ENCODE data around the gene FGF14. TPM values are rescaled to one million over a fixed set of nuclear protein-coding genes. Genes with fewer than 3 reads are reported as not detected.

The FGF14 gene
- total RNA-seq, 1 donor from 2014 or later, result 1.4 TPM

- Histone ChIP-seq H3K79me2 (ENCODE audit: low read depth) (no peaks in the 10 kb centered on the region), H3K4me1 (no peaks in the 10 kb centered on the region), H3K9ac (no peak overlapping the region), H3K4me3 (no peak overlapping the region), H3K9me3 (ENCODE audit: low read depth) (no peaks in the 10 kb centered on the region), H3K36me3 (no peaks in the 10 kb centered on the region), H3F3A (ENCODE audit: low read depth) (no peaks in the 10 kb centered on the region), H3K4me2 (no peak overlapping the region), H3K27me3 (no peaks in the 10 kb centered on the region), H2AFZ (replicated peaks) (peak overlapping the region; percentile 44), H3K27ac (no peak overlapping the region), H4K20me1 (ENCODE audit: low read depth) (no peaks in the 10 kb centered on the region)
- Mint-ChIP-seq H3K4me1 (peaks cover 12% of the 10 kb centered on the region), H3K27me3 (ENCODE audit: insufficient read depth, low read depth) (no peaks in the 10 kb centered on the region), H3K27ac (no peak overlapping the region), H3K4me3 (no peak overlapping the region), H3K9me3 (no peaks in the 10 kb centered on the region), H3K36me3 (no peaks in the 10 kb centered on the region)
- no peak for DNase-seq (ENCODE audit: low spot score)
- no peak for TF ChIP-seq EZH2phosphoT487 (IDR thresholded peaks at IDR 0.05)
- no peak for TF ChIP-seq EZH2 (IDR thresholded peaks at IDR 0.05)
- TF ChIP-seq, protein P1, sequence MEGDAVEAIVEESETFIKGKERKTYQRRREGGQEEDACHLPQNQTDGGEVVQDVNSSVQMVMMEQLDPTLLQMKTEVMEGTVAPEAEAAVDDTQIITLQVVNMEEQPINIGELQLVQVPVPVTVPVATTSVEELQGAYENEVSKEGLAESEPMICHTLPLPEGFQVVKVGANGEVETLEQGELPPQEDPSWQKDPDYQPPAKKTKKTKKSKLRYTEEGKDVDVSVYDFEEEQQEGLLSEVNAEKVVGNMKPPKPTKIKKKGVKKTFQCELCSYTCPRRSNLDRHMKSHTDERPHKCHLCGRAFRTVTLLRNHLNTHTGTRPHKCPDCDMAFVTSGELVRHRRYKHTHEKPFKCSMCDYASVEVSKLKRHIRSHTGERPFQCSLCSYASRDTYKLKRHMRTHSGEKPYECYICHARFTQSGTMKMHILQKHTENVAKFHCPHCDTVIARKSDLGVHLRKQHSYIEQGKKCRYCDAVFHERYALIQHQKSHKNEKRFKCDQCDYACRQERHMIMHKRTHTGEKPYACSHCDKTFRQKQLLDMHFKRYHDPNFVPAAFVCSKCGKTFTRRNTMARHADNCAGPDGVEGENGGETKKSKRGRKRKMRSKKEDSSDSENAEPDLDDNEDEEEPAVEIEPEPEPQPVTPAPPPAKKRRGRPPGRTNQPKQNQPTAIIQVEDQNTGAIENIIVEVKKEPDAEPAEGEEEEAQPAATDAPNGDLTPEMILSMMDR (IDR thresholded peaks at IDR 0.05), result no peak
Observed at GRCh38 chr13:101868585-101869469, 533.0 kb downstream of the FGF14 start.

- Mint-ChIP-seq H3K4me3 (no peak overlapping the region), H3K4me1 (peaks cover 12% of the 10 kb centered on the region), H3K9me3 (no peaks in the 10 kb centered on the region), H3K27me3 (ENCODE audit: insufficient read depth, low read depth) (no peaks in the 10 kb centered on the region), H3K36me3 (no peaks in the 10 kb centered on the region), H3K27ac (no peak overlapping the region)
- no peaks in the 10 kb centered on the region for H3K9me3 ChIP-seq (ENCODE audit: low read depth)
- no peaks in the 10 kb centered on the region for H3F3A ChIP-seq (ENCODE audit: low read depth)
- no peak for DNase-seq (ENCODE audit: low spot score)
- no peaks in the 10 kb centered on the region for H3K79me2 ChIP-seq (ENCODE audit: low read depth)
- H3K4me3 ChIP-seq, result no peak overlapping the region
- no peak overlapping the region for H3K9ac ChIP-seq
- H3K27me3 ChIP-seq, result no peaks in the 10 kb centered on the region
- H3K36me3 ChIP-seq, result no peaks in the 10 kb centered on the region
- TF ChIP-seq, protein P1 (IDR thresholded peaks at IDR 0.05), result no peak
- TF ChIP-seq EZH2phosphoT487 (IDR thresholded peaks at IDR 0.05) (no peak), EZH2 (IDR thresholded peaks at IDR 0.05) (no peak)
- H3K27ac ChIP-seq, result no peak overlapping the region
- peak overlapping the region; percentile 50 for H2AFZ ChIP-seq (replicated peaks)
- no peaks in the 10 kb centered on the region for H3K4me1 ChIP-seq
- no peaks in the 10 kb centered on the region for H4K20me1 ChIP-seq (ENCODE audit: low read depth)
- no peak overlapping the region for H3K4me2 ChIP-seq
Observed at GRCh38 chr13:101866889-101867581, 534.8 kb downstream of the FGF14 start.

DNA sequence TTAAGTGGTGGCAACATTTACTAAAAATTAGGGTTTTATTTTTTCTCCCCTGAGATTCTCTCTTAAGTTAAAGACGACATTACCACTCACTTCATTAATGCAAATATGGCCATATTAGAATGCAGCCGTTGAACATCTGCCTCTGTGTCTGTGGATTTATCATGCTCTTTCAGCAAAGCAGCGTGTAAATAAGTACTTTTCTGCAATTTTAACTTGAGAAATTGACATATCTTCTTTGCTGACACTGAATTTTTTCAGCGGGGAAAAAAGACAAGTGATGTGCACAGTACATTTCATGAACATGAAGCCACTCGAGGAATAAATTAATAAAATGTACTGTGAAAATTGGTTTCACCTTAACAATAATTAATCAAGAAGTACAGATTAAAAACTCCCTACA, 543.0 kb downstream of the FGF14 start:
- Mint-ChIP-seq H3K4me1 (no peaks in the 10 kb centered on the region), H3K4me3 (no peak overlapping the region), H3K27ac (no peak overlapping the region), H3K36me3 (no peaks in the 10 kb centered on the region), H3K27me3 (ENCODE audit: insufficient read depth, low read depth) (no peaks in the 10 kb centered on the region), H3K9me3 (no peaks in the 10 kb centered on the region)
- Histone ChIP-seq H3K4me3 (no peak overlapping the region), H2AFZ (replicated peaks) (no peak overlapping the region), H3K4me1 (no peaks in the 10 kb centered on the region), H3K79me2 (ENCODE audit: low read depth) (no peaks in the 10 kb centered on the region), H3F3A (ENCODE audit: low read depth) (no peaks in the 10 kb centered on the region), H3K4me2 (no peak overlapping the region), H3K9me3 (ENCODE audit: low read depth) (no peaks in the 10 kb centered on the region), H3K36me3 (no peaks in the 10 kb centered on the region), H4K20me1 (ENCODE audit: low read depth) (no peaks in the 10 kb centered on the region), H3K9ac (no peak overlapping the region), H3K27ac (no peak overlapping the region), H3K27me3 (no peaks in the 10 kb centered on the region)
- TF ChIP-seq EZH2phosphoT487 (IDR thresholded peaks at IDR 0.05) (no peak), EZH2 (IDR thresholded peaks at IDR 0.05) (no peak)
- TF ChIP-seq, protein P1 (IDR thresholded peaks at IDR 0.05), result no peak
- DNase-seq (ENCODE audit: low spot score), result no peak

All from neural progenitor cell (in vitro differentiated cells).